GM10266 (cell line): ENCODE data around the gene SLC23A2.
"Not testable (repeated sequence)": the region's sequence is repeated elsewhere in the genome, so short reads cannot be mapped to it uniquely, and the experiment has no call there.

Source experiments
- DNase-seq: peaks from one replicate; pipeline ENCODE4 v3.0.0; 2012; ENCODE audit errors: extremely low spot score
- TF ChIP-seq, protein P1 (sequence below): IDR thresholded peaks from 2 replicates; pipeline ENCODE4 v1.5.1; 2012; ENCODE audit warnings: mild to moderate bottlenecking, low read depth; ENCODE audit not compliant: control insufficient read depth, insufficient read depth; ENCODE audit errors: missing control alignments

Gene SLC23A2

DNA sequence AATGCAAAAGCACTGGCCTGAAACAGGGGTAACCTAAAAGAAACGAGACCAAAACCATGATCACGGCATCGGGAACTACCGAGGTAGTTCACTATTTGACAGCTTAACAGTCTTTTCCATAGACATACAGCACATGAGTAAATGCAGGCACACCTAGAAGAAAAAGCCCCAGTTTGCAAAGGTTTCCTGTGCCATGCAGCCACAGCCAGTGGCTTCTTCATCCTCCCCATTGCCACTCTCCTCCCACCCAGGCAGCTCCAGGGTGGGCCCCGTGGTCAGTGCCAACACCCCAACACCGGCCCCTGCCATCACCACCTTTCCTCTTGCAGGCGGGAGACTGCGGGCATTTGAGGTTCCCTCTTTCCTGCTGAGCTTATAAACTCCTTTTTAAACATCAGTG is 115.4 kb downstream of the SLC23A2 start:
- DNase-seq = no peak
- TF ChIP-seq, protein P1, sequence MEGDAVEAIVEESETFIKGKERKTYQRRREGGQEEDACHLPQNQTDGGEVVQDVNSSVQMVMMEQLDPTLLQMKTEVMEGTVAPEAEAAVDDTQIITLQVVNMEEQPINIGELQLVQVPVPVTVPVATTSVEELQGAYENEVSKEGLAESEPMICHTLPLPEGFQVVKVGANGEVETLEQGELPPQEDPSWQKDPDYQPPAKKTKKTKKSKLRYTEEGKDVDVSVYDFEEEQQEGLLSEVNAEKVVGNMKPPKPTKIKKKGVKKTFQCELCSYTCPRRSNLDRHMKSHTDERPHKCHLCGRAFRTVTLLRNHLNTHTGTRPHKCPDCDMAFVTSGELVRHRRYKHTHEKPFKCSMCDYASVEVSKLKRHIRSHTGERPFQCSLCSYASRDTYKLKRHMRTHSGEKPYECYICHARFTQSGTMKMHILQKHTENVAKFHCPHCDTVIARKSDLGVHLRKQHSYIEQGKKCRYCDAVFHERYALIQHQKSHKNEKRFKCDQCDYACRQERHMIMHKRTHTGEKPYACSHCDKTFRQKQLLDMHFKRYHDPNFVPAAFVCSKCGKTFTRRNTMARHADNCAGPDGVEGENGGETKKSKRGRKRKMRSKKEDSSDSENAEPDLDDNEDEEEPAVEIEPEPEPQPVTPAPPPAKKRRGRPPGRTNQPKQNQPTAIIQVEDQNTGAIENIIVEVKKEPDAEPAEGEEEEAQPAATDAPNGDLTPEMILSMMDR = no peak

DNA sequence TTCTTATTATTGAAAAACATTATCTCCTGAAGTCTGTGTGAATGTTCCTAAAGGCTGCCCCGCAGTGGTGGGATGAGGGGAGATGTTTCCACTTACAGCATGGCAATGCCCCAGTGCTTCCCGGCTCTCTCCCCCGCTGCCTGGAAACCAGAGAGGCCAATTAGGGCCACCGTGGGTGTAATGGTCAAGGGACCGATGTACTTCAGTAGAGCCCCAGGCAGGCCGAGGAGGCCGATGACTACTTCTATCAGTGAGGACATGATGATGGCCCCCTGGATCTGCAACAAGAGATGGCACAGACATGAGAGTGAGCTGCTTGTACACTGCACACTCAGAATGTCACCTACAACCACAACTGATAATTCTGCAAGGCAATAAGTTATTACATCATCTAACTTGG is 117.8 kb downstream of the SLC23A2 start:
- TF ChIP-seq, protein P1 = no peak
- no peak for DNase-seq

DNA sequence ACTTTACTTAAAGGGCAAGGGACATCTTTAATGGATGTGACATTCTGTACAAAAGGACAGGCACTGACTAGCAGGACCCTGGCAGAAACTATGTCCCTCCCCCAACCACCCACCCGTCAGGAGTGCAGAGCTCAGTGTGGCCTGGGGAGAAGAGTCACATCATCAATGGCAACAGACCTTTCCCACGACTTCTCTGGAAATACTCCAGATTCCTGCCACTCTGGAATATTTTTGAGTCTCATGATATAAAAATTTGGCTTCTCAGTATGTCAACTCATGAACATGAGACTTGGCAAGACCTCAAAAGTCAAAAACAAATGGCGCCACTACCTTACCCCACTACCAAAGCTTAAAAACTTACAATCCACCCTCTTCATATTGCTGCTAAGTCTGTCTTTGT is 118.3 kb downstream of the SLC23A2 start:
- TF ChIP-seq, protein P1 = no peak
- no peak for DNase-seq

DNA sequence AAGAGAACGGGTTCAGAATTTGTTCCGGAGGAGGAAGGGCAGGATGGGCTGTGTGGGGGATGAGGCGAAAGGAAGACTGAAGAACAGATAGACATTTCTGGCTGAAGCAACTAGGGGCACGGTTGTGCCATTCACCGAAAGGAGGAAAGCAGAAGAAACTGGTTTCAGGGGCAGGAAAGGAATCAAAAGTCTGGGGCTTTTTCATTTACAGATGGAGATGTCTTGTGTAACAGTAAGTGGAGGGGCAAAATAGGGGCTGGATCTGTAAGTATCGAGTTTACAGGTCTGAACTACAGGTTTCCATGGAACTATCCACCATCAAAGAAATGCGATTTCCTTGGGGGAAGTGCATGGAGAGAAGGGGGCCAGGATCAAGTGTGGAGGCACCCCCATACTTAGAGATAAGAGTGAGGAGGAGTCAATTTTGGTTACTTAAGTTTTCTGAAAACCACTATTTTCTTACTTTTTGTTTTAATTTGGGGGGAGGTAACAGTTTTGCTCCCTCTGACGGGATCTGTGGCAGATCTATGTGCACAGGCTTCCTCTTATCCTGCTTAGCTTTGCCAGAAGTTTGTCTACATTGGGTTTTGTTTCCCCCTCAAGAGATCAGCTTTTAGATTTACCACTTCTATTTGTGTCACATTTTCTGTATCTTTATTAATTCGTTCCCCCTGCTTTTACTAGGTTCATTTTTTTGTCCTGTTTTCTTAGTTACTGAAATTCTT is 120.1 kb downstream of the SLC23A2 start:
- no peak for DNase-seq
- TF ChIP-seq, protein P1 = no peak

DNA sequence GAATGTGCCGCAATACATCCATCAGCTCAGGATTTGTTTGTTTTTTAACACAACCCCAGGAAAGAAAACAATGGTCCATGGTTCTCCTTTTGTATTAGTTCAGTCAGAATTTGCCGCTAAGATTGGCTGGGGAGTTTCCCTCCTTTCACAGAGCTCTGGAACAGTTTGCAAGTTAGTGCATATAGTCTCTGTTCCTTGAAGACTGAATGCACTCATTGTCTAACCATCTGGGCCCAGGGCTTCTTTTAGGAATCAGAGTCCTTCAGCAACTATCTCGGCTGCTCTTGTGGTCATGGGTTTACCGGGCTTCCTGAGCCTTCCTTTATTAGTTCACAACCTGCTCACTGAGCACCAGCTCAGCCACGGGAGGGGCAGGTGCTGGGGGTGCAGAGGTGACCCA is 121.3 kb downstream of the SLC23A2 start:
- no peak for DNase-seq
- TF ChIP-seq, protein P1 = no peak

DNA sequence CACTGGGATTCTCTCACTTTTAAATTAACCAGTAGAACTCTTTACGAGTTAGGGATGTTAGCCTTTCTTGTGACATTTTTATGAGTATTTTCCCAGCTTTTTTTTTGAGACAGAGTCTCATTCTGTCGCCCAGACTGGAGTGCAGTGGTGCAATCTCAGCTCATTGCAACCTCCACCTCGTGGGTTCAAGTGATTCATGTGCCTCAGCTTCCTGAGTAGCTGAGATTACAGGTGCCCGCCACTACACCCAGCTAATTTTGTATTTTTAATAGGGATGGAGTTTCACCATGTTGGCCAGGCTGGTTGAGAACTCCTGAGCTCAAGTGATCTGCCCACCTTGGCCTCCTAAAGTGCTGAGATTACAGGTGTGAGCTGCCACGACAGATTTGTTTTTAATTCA is 123.2 kb downstream of the SLC23A2 start:
- not testable (repeated sequence) for DNase-seq

DNA sequence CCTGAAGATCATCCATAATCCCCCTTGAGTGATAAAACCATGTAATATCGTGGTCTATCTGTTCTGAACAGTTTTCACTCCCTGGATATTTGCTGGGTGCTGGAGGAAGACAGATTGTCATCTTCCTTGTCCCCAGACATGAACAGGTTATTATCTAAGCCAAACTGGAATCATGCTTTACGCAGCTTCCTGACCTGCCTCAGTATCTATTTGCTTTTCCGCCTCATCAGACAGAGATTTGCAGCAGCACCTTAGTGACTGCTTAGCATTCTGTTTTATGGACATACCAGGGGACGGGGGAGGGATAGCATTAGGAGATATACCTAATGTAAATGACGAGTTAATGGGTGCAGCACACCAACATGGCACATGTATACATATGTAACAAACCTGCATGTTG is 124.6 kb downstream of the SLC23A2 start:
- DNase-seq = no peak
- TF ChIP-seq, protein P1 = no peak

DNA sequence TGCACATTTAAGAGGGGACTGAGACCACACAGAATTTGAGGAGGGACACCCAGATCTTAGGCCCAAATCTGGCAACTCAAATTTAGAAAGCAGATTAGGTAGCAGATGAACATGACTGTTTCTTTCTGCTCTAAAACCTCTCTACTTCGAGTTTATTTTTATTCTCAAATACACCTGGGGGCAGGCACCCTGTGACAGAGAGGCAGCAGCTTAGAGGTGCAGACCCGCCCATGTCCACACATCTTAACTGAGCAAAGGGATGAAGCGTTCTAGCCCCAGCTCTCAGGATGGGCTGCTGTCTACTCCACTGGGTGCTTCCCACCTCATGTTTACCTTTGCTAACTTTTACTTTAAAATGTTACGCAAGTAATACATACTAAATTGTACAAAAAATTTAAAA is 125.0 kb downstream of the SLC23A2 start:
- TF ChIP-seq, protein P1 = no peak
- no peak for DNase-seq
